Iris pigment epithelial cell (primary cell): ENCODE results near the gene MGAT5.
A peak's percentile ranks its signal among the peaks of the same experiment; 100 is the strongest.

ENCODE experiments used
- DNase-seq: peaks from one replicate; pipeline ENCODE4 v3.0.0-alpha.2; 2011; ENCODE audit warnings: low read depth

The MGAT5 gene

DNA sequence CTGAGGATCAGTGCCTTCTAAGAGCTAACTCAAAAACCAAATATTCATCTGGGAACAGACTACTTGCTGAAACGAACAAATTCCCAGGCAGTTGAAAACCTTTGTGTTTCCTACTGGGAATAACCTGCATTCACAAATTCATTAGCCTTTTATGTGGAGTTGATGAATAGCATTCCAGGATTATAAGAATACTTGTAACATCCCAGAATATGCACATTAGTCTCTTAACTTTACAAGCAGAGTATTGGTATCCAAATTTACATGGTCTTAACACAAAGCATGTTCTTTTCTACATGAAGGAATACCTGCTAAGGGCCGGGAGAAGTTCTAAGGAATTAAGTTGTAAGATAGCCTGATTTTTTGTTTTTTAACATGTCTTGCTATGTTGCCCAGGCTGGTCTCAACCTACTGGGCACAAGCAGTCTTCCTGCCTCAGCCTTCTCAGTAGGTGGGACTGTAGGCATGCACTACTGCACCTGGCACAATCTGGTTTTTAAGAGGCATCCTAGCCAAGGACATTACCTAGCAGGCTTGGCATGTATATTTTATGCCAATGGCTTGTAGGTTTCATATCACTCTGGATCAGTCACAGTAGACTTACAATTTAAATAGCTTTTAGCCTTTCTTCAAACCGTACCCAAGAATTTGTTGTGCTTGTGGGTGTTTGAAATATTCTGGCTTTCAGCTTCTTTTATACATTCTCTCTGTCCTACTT lies 50.7 kb downstream of the MGAT5 start:
- no peak for DNase-seq

DNA sequence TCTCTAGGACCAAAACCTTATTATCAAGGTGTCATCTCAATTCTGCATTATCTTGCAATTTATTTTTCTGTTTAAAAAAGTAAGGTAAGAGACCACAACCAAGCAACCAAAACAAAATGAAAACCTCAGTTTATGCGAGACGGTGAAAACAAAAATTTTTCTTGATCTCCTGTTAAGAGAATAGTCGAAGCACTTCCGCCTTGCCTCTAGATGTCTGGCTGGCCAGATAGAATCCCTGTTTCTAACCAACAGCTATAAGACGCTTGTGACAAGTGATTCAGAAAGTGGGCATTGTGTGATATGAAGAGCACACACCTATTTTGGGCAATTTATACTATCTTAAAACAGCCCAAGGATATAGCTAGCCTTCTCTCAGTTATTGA lies 51.2 kb downstream of the MGAT5 start:
- no peak for DNase-seq

DNA sequence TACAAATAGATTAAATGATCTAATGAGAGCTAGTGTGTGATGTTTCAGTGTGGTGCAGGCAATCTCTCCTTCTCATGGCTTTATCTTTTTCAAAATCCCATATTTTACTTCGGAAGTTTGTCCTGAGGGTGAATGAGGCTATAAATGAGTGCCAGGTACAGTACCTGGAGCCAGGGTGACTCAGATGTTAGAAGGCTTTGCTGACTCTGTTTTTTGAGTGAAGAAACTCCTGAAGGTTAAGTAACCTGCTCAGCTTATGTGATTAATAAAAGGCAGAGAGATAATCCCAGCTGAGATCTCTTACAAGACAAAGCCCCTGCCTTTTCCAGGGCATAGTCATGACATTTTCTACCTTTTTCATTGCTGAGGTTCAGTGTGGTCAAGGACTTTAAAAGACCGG lies 52.6 kb downstream of the MGAT5 start:
- no peak for DNase-seq

DNA sequence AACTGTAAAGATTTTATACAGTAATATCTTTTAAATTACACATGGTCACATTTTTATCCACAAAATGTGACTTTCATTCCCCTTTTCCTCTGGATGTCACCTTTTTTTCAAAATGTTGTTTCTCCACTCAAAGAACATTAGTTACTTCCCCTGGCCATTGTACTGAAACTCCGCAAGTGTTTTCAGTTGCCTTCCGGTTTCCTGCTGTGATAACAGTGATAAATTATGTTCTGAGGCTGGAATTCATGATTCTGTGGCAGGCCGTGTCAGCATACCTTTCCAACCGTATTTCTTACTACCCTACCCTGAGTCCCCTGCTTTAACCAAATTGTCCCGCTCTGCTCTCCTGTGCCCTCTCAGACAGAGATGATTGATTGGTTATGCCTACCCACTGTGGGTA lies 53.5 kb downstream of the MGAT5 start:
- DNase-seq: no peak

GRCh38 chr2:134308474-134309385 lies 54.9 kb downstream of the MGAT5 start:
- no peak for DNase-seq

- DNase-seq: no peak
Observed at GRCh38 chr2:134310107-134311079, 56.5 kb downstream of the MGAT5 start.

- DNase-seq: no peak
Observed at GRCh38 chr2:134312482-134312881, 58.6 kb downstream of the MGAT5 start.

DNA sequence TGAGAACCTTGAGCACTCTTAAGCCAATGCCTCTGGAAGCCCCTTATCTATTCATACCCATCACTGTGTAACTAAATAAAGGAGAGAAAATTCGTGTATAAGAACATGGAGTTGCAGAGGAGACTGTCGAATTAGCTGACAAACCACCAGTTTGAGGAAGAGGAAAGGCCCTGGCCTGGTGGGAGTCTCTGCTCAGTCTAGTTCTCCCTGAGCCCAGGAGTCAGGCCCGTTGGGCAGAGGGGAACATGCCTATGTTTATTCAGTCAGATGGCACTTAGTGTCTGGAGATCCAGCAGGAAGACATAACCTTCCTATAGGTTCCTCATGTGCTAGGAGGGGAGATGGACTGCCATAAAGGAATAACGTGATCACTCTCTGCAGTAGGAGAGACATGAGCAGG lies 60.3 kb downstream of the MGAT5 start:
- DNase-seq: no peak

- no peak for DNase-seq
Observed at GRCh38 chr2:134314681-134315368, 61.0 kb downstream of the MGAT5 start.

DNA sequence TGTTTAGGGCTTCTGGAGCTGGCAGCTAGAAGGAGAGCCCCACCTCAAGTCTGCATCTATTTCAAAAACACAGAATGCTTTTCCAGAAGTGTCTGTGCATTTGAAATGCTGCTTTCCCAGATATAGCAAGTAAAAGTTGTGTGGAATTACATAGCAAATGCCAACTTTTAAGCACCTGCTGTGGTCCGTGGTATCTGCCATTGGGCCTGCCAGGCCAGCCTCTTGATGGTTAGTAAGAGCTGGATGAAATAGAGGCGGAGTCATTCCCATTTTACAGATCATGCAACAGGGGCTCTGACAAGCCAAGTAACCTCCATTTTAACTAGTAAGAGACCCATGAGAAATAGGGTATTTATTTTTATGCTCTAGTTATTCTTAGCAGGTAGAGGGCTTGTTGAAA lies 61.6 kb downstream of the MGAT5 start:
- DNase-seq: no peak

DNA sequence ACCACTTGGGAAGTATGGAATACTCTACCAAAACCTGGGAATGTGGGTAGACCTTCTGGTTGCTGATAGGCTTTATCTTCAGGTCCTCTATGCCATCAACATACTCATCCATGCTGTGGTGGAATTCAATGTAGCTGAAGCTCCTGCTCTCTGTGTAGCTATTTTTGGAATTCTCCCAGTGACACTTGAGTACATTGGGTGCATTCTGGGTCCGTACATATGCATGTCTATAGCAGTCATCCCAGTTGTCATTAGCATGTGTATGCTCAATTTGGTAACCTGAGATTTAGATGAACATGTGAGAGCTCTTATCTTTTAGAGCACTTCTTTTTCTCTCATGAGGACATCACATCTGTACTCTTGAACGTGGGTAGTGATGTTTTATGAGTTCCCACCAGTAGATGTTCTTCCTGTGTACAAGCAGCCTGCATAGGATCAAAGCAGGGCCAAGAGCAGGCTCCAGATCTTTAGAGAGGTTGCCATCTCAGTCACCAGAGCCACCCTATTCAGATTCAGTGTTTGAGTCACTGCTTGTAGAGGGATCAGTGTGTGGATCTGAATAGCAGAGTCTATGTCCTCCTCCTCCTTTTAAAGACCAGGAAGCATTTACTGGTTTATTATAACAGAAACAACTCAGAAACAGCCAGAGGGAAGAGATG lies 65.9 kb downstream of the MGAT5 start:
- no peak for DNase-seq

DNA sequence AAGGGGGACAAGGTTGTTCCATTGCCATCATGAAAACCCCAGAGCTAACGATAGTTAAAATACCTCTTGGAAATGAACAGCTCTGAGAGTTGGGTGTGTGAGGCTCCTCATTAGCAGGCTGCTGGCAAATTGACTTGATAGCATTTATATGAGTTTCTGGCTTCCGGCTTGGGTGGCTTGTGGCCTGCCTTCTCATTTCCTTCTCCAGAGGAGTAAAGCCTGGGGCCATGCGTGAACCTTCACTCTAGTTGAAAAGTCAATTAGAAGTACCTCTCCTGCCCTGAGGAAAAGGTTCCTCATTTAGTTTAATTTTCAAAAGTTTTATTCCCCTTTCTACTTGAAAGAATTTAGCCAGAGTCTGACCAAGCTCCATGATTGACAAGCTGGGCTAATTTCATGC lies 67.1 kb downstream of the MGAT5 start:
- no peak for DNase-seq

DNA sequence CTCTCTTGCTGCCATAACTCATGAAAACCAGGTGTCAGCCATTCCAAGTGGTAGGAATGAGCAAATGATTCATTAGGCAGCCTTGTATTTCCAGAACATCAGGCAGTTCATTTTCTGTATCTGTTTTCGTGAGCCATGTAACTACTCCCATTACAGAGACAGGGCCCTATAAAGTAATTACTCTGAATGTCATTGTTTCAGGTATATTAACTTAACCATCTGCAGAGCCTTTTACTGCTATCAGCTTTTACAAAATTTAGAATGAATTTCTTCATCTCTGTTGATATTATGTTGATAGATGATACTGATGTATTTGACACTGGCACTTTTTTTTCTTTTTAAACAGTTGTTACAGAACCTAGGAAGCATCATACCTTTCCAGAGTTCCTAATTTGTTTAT lies 69.9 kb downstream of the MGAT5 start:
- no peak for DNase-seq

DNA sequence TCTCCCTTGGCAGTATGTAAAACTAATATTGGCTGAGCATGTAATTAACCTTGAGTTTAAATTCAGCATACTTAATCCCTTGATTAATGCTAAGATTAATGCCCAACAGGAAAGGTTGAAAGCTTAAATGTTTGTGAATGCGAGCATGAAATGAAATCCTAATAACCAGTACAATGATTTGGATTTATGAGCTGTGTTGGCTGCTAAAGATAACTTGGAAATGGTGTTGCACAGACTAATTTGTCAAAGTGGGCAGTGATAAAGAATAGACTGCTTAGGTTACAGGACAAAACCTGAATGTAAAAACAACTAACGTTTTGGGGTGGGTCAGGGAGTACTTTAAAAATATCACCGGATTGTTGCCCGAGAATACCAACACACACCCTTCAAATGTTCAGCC lies 70.6 kb downstream of the MGAT5 start:
- no peak for DNase-seq

GRCh38 chr2:134324947-134325346 lies 71.1 kb downstream of the MGAT5 start:
- no peak for DNase-seq

GRCh38 chr2:134325696-134326095 lies 71.8 kb downstream of the MGAT5 start:
- no peak for DNase-seq

GRCh38 chr2:134327367-134327766 lies 73.5 kb downstream of the MGAT5 start:
- peak; percentile 75 for DNase-seq

DNA sequence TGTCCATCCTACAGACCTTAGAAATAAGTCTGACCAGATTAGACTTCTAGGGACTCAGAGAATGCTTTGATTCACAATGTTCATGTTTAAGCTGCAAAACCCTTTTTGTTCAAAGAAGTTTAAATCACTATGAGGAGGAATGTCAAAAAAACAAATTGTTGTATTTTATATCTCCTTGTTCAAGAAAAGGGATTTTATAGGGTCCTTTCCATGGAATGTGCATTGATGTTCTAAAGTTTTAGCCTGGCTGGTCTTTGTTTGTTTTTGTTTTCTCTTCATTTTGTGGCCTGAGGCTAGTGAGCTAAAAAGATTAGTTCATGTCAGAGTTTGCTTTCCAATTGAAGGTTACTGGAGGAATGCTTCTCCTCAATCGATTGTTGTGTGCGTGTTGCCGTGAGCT lies 77.2 kb downstream of the MGAT5 start:
- no peak for DNase-seq

- DNase-seq: peak; percentile 17
Observed at GRCh38 chr2:134333646-134334189, 79.8 kb downstream of the MGAT5 start.

- no peak for DNase-seq
Observed at GRCh38 chr2:134334542-134335353, 80.9 kb downstream of the MGAT5 start.
